Measurements from ENCODE around the gene DENND4A. TPM values are rescaled to one million over a fixed set of nuclear protein-coding genes. Genes with fewer than 3 reads are reported as not detected.
"Not testable (repeated sequence)": the region's sequence is repeated elsewhere in the genome, so short reads cannot be mapped to it uniquely, and the experiment has no call there.

DENND4A gene
- total RNA-seq, 1 experiment from 2014 or later: 9.0 TPM

- no peak for DNase-seq (ENCODE audit: low spot score)
Observed at GRCh38 chr15:65759441-65759840, 32.7 kb downstream of the DENND4A start.

GRCh38 chr15:65758242-65758641 lies 33.9 kb downstream of the DENND4A start:
- no peak for DNase-seq (ENCODE audit: low spot score)

GRCh38 chr15:65757256-65757655 lies 34.8 kb downstream of the DENND4A start:
- DNase-seq (ENCODE audit: low spot score): no peak

GRCh38 chr15:65752151-65752700 lies 39.9 kb downstream of the DENND4A start:
- no peak for DNase-seq (ENCODE audit: low spot score)

GRCh38 chr15:65751431-65751830 lies 40.7 kb downstream of the DENND4A start:
- no peak for DNase-seq (ENCODE audit: low spot score)

- no peak for DNase-seq (ENCODE audit: low spot score)
Observed at GRCh38 chr15:65747265-65747664, 44.8 kb downstream of the DENND4A start.

- no peak for DNase-seq (ENCODE audit: low spot score)
Observed at GRCh38 chr15:65743637-65744252, 48.3 kb downstream of the DENND4A start.

GRCh38 chr15:65740148-65740547 lies 51.9 kb downstream of the DENND4A start:
- no peak for DNase-seq (ENCODE audit: low spot score)

- no peak for DNase-seq (ENCODE audit: low spot score)
Observed at GRCh38 chr15:65738649-65739048, 53.4 kb downstream of the DENND4A start.

- DNase-seq (ENCODE audit: low spot score): not testable (repeated sequence)
Observed at GRCh38 chr15:65733599-65733998, 58.5 kb downstream of the DENND4A start.

- no peak for DNase-seq (ENCODE audit: low spot score)
Observed at GRCh38 chr15:65732698-65733097, 59.4 kb downstream of the DENND4A start.

GRCh38 chr15:65731926-65732325 lies 60.2 kb downstream of the DENND4A start:
- no peak for DNase-seq (ENCODE audit: low spot score)

GRCh38 chr15:65730549-65731172 lies 61.4 kb downstream of the DENND4A start:
- no peak for DNase-seq (ENCODE audit: low spot score)

- DNase-seq (ENCODE audit: low spot score): no peak
Observed at GRCh38 chr15:65724464-65725215, 67.5 kb downstream of the DENND4A start.

GRCh38 chr15:65723876-65724275 lies 68.2 kb downstream of the DENND4A start:
- DNase-seq (ENCODE audit: low spot score): no peak

GRCh38 chr15:65722191-65722590 lies 69.9 kb downstream of the DENND4A start:
- DNase-seq (ENCODE audit: low spot score): no peak

- DNase-seq (ENCODE audit: low spot score): no peak
Observed at GRCh38 chr15:65712415-65712814, 79.7 kb downstream of the DENND4A start.

GRCh38 chr15:65695081-65695480 lies 97.0 kb downstream of the DENND4A start:
- DNase-seq (ENCODE audit: low spot score): no peak

- DNase-seq (ENCODE audit: low spot score): no peak
Observed at GRCh38 chr15:65690778-65691177, 101.3 kb downstream of the DENND4A start.

- no peak for DNase-seq (ENCODE audit: low spot score)
Observed at GRCh38 chr15:65690173-65690572, 101.9 kb downstream of the DENND4A start.

GRCh38 chr15:65688462-65688861 lies 103.6 kb downstream of the DENND4A start:
- DNase-seq (ENCODE audit: low spot score): no peak

- DNase-seq (ENCODE audit: low spot score): no peak
Observed at GRCh38 chr15:65682404-65682911, 109.6 kb downstream of the DENND4A start.
